Left cardiac atrium (tissue), 4 donors: ENCODE measurements around the gene TDP2. TPM values are rescaled to one million over a fixed set of nuclear protein-coding genes. Genes with fewer than 3 reads are reported as not detected.
A peak's percentile ranks its signal among the peaks of the same experiment; 100 is the strongest.
"Not testable (repeated sequence)": the region's sequence is repeated elsewhere in the genome, so short reads cannot be mapped to it uniquely, and the experiment has no call there.

Experiments used
- ATAC-seq, 2 donors: fragments of 200-7000 bp; cut with Tn5 transposase; one replicate each; pipeline ENCODE4 v1.9.1; 2020; ENCODE audit warnings: mild to moderate bottlenecking in 2 of 2, moderate library complexity in 2 of 2
- DNase-seq: peaks from one replicate; pipeline ENCODE4 v3.0.0-alpha.2; 2020
- intact Hi-C, 2 donors: fragments of 100-400 bp; cut with DNase I; formaldehyde crosslinking; loops; one replicate each; pipeline versions ENCODE4 v1.14.1 to v1.15.1; 2022 to 2023
- total RNA-seq, 2 donors: library from RNA; stranded (reverse); fragmentation: NEBNext Ultra II Directional; extraction: Animal tissue kit (Norgen Biotek cat#: 25700); gene quantifications; one replicate each; pipeline ENCODE4 v1.2.1, GENCODE V29; 2021
- donor health status: DM: no; HTN: yes; CAD: no.
- donor health status: DM: no; HTN: yes; CAD: no; lungs with severe emphysema.
- donor health status: DM: yes; HTN: yes; CAD: no.
- donor health status: Dilated cardiomyopathy.

The TDP2 gene
- total RNA-seq, 2 donors from 2014 or later = 29.5 to 35.2 TPM

DNA sequence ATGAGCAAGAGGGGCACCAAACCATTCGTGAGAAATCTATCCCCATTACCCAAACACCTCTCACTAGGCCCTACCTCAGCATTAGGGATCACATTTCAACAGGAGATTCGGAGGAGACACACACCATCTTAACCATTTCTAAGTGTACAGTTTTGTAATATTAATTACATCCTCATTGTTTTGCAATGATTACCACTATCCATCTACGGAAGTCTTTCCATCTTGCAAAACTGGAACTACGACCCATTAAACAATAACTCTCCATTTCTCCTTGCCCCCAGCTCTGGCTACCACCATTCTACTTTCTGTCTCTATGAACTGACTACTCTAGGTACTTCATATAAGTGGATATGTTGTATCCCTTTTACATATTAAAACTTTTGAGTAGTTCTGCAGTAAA lies 20.2 kb upstream of the TDP2 start:
- ATAC-seq (no peak), DNase-seq (no peak)
- intact Hi-C loops = no loop called here

DNA sequence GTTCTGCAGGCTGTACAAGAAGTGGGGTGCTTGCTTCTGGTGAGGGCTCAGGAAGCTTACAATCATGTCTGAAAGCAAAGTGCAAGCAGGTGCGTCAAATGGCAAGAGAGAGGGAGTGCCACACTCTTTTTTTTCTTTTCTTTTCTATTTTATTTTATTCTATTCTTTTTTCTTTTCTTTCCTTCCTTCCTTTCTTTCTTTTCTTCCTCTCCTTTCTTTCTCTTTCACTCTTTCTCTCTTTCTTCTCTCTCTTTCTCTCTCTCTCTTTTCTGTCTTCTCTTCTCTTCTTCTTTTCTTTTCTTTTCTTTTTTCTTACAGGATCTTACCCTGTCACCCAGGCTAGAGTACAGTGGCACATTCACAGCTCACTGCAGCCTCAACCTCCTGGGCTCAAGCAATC lies 19.7 kb upstream of the TDP2 start:
- no peak for ATAC-seq
- DNase-seq = no peak
- intact Hi-C loops = no loop called here

DNA sequence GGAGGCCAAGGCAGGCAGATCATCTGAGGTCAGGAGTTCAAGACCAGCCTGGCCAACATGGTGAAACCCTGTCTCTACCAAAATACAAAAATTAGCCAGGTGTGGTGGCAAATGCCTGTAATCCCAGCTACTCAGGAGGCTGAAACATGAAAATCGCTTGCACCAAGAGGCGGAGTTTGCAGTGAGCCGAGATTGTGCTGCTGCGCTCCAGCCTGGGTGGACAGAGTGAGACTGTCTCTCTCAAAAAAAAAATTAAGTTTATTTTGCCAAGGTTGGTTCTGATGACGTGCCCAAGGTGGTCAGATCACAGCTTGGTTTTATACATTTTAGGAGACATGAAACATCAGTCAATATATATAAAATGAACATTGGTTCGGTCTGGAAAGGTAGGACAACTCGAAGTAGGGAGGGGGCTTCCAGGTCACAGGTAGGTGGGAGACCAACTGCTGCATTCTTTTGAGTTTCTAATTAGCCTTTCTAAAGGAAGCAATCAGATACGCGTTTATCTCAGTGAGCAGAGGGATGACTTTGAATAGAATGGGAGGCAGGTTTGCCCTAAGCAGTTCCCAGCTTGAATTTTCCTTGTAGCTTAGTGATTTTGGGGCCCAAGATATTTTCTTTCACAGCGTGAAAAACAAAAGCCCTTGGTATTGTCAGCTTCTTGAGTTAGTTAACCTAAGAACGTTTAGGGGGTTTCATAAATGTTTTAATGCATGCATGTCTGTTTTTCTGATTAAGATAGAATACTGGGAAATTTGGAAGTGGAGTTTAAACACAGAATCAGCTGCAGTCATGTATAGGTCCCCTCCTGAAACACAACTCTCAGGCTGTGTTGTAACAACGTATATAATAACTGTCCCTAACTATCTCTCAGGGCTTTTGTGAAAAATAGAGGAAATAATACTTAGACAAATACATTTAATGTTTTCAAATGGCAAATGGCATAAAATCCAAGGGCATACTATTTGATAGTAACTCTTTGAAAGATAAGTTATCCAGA lies 16.9 kb upstream of the TDP2 start:
- intact Hi-C loops = no loop called here
- DNase-seq (no peak), ATAC-seq (no peak)

DNA sequence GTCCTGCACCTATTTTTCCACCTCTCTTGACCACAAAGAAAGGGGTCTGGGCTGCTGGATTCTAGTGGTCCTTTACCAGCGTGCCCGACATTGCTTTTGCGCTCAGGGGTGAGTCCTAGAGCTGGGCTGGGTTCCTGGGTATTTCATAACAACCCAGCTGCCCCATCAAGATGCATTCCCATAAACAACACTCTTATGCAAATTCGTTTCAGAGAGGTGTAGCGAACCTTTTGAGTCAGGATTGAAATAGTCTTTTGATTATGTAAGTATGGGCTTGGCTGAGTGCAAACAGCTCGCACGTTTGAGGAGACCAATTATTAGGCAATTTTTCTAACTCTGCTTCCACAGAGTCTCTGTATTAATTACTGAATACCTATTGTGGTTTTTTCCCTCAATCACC lies 13.9 kb upstream of the TDP2 start:
- intact Hi-C loops = no loop called here

DNA sequence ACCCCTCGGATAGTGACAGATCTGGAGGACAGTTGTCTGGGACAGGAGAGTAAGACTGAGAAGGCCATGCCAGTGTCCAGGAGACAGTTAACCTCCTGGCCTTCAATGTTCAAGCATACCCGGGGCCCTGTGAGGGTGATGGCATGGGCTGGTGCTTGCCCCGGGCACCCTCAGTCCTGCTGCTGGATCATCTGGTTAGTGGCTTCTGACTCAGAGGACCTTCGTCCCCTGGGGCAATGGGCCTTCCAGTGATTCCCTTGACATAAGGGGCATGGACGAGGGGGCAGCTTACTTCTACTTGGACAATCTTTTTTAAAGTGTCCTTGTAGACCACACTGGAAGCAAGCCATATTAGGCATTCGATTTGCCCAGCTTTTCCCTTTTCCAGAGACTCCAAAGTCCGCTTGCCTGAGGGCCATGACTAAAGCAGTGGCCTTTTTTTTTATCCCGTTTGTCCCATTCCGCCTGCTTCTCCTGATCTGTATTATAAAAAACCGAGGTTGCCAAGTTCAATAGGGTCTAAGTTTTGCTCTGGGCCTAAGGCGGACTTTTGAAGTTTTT lies 12.2 kb upstream of the TDP2 start:
- DNase-seq, intact Hi-C loops, ATAC-seq: not testable (repeated sequence)

More for the DNA sequence above, 13.9 kb upstream of the TDP2 start:
- ATAC-seq (no peak), DNase-seq (no peak)

DNA sequence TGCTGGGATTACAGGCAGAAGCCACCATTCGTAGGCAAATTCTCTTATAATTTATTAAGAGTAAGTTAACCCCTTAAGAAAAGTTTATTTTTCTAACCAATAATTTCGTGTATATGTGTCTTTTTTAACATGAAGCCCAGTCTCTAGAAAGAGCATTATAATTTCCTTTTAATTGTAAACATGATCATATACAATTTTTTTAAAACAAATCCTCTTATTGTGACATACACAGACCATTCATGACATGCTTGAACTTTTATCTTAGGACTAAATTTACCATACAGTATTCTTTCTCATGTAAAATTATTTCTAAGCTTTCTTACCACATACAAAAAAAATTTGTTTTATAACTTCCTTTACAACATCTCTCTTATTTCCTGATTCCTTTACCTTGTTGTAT lies 6.9 kb upstream of the TDP2 start:
- ATAC-seq (no peak), DNase-seq (no peak)
- intact Hi-C loops = no loop called here

DNA sequence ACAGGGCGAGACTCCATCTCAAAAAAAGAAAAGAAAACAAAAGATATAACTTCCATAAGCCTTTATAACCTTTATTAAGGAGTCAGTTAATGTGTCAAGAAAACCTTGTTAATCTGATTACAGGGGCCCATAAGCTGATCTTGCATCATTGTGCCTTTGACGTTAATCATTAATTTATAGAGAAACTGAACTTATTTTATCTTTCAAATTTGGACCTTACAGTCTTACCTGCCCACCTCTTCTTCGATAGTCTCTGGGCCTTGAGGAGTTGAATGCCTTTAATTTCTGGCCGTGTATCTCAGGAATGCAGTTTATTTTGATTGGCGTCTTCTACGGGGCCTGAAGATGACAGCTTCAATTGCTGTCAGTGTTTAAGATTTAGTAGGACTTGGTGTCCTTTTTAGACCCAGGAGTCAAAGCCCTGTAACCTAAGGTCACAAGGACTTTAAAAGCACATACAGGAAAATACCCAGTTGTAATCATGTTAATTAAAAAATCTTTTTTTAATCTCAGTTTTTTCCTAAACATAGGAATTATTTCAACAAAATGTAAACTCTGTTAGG lies 6.0 kb upstream of the TDP2 start:
- DNase-seq (no peak), ATAC-seq (no peak)
- intact Hi-C loops = no loop called here

DNA sequence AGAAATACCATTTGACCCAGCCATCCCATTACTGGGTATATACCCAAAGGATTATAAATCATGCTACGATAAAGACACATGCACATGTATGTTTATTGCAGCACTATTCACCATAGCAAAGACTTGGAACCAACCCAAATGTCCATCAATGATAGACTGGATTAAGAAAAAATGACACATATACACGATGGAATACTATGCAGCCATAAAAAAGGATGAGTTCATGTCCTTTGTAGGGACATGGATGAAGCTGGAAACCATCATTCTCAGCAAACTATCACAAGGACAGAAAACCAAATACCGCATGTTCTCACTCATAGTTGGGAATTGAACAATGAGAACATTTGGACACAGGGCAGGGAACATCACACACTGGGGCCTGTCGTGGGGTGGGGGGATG lies 4.4 kb upstream of the TDP2 start:
- intact Hi-C loops, ATAC-seq: not testable (repeated sequence)

DNA sequence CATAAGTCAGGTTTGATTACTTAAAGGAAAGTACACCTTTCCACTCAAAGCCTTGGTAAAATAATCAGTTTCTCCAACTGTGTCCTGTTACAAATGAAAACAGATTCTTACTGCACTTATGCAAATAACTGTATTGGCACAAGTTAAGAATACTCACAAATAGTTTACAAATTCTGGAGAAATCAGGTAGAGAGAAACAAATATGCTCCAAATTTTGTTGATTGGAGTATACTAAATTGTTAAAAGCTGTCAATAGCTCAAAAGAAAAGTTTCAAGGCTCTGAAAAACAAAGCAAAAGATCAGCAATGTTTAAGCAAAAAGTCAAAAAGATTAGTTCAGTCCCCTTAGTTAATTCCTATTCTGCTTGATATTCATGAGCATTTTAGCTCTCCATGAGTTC lies 3.8 kb upstream of the TDP2 start:
- intact Hi-C loops, DNase-seq, ATAC-seq: not testable (repeated sequence)

More for the DNA sequence above, 4.4 kb upstream of the TDP2 start:
- DNase-seq = not testable (repeated sequence)

DNA sequence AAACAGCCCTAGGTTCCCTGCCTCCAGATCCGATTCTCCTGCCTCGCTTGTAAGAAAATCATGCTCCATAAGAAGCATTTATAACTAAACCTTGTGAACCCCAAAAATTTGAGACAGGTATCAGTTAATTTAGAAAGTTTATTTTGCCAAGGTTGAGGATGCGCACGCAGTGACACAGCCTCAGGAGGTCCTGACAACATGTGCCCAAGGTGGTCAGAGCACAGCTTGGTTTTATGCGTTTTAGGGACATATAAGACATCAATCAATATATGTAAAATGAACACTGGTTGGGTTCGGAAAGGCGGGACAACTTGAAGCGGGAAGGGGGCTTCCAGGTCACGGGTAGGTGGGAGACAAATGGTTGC lies 2.3 kb upstream of the TDP2 start:
- intact Hi-C loops = no loop called here
- ATAC-seq (no peak), DNase-seq (no peak)

DNA sequence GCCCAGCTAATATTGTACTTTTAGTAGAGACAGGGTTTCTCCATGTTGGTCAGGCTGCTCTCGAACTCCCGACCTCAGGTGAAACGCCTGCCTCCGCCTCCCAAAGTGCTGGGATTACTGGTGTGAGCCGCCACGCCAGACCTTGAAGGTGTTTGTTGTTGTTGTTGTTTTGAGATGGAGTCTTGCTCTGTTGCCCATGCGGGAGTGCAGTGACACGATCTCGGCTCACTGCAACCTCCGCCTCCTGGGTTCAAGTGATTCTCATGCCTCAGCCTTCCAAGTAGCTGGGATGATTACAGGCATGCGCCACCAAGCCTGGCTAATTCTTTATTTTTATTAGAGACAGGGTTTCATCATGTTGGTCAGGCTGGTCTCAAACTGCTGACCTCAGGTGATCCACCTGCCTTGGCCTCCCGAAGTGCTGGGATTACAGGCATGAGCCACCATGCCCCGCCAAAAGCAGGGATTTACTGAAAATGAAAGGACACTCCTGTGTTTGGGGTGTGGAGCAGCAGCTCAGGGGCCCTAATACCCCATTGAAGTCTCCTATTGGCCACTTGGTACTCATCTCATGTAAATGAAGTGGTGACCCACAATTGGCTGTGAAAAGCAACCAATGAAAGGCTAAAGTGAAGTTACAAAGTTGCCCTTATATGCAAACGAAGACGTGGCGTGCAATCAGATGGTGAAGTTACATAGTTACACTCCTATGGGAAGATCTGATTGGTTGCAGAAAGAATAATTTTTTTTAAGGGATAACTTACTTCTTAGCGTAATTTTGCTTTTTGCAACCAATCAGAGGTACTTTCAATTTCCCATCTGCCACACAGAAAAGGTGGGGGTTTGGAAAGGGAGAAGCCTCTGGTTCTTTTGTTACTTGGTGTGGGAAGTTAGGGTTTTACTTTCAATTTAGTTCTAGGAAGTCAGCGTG lies 1.6 kb upstream of the TDP2 start:
- DNase-seq, intact Hi-C loops, ATAC-seq: not testable (repeated sequence)

DNA sequence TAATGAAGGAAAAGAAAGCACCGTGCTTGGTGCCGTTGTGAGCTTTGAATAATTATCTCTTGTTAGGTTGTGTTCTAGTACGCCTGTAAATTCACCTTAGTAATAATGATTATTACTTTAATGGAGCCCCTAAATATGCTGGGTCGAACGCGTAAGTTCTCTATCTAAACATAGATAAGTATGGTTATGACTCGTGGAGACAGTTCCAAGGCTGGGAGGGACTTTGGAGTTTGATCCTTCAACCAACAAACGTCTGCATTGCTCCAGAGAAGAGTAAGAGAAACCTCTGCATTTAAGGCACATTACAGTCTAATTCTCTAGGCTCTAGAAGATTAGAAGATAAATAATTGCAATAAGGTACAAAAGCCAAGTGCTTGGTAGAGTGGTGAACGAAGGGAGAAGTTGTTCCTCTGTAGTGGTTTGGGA lies 692 bp upstream of the TDP2 start:
- intact Hi-C loops = no loop called here
- ATAC-seq (peak in 1 of 2 donors; percentile 14), DNase-seq (no peak)

DNA sequence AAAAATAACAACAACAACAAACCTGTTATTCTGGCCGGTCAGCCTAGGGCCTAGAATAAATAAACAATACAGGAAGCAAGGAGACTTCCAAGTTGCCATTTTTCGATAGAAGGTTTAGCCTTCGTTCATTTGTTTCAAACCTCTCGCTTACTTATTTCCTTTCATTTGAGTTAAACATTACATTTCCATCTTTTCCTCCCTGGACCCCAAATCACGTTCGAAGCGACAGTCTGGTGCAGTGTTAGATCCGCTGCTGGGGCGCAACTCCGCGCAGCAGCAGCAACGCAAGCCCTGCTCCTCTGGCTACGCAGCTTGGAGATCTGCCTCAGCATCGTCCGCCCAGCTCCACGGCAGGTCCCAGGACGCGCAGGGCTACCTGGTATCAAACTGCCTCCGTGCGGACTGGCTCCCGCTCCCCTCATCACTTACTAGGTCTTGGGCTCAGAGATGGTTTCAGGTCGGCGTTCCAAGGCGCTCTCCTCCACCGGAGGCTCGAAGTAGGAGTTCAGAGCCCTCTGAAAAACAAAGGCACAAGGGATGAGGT lies 530 bp downstream of the TDP2 start:
- intact Hi-C loops = no loop called here
- peak; percentile 37 for DNase-seq
- ATAC-seq = peak; percentile 24 to 65

DNA sequence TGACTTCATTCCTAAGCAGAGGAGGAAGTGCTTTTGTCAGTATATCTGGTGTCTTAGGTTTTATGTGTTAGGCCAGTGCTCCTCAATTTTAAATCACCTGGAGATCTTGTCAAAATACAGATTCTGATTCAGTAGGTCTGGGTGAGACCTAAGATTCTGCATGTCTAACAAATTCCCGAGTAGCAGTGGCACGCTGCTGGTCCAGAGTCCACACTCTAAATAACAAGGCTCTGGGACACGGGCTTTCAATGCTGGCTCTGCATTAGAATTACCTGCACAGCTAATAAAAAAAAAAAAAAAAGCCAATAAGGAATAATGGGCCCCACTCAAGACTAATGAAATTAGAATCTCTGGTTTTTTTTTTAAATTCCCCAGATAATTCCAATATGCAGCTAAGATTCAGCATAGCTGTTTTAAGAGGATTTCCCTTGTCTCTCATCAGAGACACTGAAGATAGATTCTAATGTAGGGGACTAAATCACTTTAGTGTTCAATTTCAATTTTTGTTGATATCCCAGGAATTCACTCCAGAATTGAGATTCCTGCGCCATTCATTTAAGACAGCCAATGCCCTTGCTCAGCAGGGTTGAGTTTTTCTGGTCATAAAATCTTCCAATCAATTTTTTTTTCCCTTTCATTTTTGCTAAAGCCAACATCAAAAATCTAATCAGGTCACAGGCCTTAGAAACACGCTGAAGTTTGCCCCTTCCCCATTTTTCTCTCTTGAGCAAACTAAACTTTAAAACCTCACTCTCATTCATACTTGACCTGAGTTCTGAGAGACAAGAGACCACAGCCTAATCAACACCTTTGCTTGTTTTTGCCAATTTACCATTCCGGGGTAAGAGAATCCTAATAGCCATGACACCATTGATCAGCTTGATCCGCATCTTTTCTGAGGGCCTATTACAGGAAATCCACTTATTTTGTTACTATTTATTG lies 2.4 kb downstream of the TDP2 start:
- no peak for DNase-seq
- no peak for ATAC-seq
- intact Hi-C loops = no loop called here

DNA sequence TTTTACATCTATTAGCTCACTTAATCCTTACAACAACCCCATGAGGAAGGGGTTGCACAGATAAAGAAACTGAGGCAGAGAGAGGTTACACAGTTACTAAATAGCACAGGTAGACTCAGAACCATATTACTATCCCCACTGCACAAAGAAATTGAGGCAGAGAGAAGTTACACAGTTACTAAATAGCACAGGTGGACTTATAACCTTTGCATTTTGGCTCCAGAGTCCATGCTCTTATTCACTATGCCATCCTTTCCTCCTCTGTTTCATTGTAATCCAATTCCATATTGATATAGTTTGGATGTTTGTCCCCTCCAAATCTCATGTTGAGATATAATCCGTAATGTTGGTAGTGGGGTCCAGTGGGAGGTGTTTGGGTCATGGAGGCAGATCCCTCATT lies 3.5 kb downstream of the TDP2 start:
- ATAC-seq = no peak
- DNase-seq = no peak
- intact Hi-C loops = no loop called here

DNA sequence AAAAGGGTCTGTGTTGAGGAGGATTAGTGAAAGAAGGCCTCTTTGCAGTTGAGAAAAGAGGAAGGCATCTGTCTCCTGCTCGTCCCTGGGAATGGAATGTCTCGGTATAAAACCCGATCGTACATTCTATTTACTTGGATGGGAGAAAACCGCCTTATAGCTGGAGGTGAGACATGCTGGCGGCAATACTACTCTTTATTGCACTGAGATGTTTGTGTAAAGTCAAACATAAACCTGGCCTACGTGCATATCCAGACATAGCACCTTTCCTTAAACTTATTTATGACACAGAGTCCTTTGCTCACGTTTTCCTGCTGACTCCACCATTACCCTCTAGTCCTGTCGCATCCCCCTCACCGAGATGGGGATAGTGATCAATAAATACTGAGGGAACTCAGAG lies 4.5 kb downstream of the TDP2 start:
- intact Hi-C loops = no loop called here
- no peak for DNase-seq
- no peak for ATAC-seq

DNA sequence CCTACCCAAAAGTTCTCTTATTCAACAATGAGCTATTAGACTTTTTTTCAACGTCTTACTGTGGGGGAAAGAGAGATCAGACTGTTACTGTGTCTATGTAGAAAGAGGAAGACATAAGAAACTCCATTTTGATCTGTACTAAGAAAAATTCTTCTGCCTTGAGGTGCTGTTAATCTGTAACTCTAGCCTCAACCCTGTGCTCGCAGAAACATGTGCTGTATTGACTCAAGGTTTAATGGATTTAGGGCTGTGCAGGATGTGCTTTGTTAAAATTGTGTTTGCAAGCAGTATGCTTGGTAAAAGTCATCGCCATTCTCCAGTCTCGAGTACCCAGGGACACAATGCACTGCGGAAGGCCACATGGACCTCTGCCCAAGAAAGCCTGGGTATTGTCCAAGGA lies 4.9 kb downstream of the TDP2 start:
- intact Hi-C loops, DNase-seq, ATAC-seq: not testable (repeated sequence)

DNA sequence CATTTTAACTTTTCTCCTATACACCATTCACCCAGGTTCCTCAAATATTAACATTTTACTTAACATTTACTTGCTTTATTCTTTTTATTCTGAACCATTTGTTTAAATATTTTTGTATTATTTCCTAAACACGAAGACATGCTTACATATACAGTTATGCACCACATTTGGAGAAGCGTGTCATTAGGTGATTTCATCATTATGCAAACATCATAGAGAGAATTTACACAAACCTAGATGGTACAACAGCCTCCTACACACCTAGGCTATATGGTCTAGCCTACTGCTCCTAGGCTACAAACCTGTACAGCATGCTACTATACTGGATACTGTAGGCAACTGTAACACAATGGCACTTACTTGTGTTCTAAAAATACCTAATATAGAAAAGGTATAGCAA lies 6.6 kb downstream of the TDP2 start:
- ATAC-seq (no peak), DNase-seq (no peak)
- intact Hi-C loops = no loop called here
